Superior temporal gyrus (tissue), 1 donor: ENCODE results near the gene SLC2A1.

Experiments used
- DNase-seq: peaks from one replicate; pipeline ENCODE4 v3.0.0-alpha.2; 2016; ENCODE audit errors: extremely low spot score

SLC2A1 gene

DNA sequence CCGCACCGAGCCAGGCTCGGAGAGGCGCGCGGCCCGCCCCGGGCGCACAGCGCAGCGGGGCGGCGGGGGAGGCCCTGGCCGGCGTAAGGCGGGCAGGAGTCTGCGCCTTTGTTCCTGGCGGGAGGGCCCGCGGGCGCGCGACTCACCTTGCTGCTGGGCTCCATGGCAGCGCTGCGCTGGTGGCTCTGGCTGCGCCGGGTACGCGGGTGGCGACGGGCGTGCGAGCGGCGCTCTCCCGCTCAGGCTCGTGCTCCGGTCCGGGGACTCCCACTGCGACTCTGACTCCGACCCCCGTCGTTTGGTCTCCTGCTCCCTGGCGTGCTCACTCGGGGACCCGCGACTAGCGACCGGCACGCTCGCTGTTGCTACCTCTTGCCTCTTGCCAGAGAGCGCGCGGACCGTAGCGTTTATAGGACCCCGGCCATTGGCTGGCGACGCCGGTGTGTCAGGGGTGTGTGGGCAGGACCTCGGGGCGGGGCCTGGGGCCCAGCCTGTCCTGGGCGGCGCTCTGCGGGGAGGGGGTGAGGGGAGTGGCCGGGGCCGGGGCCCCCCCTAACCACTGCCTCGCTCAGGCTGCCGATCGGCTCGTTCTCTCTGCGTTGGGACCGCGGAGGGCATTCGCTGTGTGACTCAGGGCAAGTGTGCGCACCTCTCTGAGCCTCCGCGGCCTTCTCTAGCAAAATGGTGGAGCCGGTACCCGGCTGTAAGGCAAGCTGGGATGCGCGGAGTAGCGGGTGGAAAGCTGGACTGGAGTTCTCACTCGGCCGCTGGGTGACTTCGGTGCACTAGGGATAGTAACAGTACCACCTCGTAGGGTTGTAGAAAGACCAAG is at the start of gene SLC2A1:
Gene SLC2A1 (minus strand): TSS at position 381 of the 832 bp plus-strand sequence. CDS start 217 bp downstream, at position 164.
- peak; percentile 94 for DNase-seq

DNA sequence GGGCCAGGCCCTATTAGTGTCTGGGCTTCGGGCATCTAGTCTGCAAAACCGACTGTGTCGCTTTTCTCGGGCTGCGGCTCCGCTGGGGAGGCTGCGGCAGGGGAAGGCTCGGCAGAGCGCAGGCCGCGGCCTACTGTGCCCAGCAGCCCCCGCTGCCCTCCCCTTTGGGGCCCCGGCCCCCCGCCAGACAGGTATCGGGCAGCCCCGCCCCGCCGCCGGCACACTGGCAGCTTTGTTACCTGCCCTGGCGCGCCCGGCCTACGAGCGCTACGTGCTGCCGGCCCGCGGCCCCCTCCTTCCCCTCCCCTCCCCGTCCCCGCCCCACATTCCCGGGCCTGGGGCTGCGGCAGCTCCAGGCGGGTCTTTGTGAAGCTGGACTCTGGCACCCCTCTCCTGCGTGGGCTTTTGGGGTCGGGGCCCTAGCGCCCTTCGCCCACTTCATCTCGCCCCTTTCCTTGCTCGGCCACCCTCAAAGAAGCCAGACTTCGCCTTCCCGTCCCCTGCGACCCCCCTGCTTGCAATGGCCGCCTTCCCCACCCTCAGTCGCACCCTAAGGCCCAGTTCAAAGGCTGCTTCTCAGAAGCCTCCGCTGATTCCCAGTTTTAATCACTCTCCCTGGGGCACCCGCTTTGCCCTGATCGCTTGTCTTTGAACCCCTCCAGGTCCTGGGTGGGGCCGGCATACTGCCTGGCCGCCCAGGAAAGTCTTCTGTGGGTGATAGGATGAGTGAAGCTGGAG is 48.9 kb upstream of the SLC2A1 start:
- no peak for DNase-seq

DNA sequence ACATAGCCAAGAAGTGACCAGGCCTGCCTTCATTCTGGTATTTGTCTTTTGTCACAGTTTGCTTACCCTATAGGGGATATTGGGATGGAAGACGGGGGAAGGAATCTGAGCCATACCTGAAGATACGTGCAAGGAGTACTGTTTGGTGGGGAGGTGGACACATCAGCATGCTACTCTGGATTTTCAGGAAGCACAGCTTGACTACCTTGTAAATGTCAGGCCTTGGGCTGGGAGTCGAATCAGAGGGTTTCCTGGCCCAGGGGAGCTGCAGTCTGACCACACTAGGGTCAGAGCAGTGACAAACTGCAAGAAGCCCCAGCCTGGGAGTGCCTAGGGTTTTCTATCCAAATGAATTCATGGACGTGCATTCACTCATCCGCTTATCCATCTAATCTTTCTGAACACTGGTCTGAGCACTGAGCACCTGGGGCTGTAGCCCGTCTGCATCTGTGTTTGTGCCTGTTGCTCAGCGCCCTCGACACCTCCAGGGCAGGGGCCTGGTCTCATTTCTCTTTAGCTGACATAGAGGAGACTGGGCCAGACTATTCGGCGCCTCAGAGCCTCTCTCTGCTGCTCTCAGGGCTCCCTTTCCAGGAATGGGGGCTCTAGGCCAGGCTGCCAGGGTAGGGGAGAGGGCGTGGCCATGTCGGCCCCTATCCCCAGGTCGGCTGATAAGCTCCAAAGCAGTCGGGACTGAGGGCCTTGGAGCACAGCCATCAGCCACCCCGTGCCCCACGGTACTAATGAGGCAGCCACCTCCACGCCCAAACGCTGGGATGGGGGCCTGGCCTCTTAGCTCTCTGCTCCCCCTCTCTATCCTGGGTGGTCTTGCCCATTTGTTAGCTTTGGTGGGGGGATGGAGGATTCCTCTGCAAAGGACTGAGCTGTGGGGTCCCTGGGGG is 47.0 kb upstream of the SLC2A1 start:
- DNase-seq: no peak

DNA sequence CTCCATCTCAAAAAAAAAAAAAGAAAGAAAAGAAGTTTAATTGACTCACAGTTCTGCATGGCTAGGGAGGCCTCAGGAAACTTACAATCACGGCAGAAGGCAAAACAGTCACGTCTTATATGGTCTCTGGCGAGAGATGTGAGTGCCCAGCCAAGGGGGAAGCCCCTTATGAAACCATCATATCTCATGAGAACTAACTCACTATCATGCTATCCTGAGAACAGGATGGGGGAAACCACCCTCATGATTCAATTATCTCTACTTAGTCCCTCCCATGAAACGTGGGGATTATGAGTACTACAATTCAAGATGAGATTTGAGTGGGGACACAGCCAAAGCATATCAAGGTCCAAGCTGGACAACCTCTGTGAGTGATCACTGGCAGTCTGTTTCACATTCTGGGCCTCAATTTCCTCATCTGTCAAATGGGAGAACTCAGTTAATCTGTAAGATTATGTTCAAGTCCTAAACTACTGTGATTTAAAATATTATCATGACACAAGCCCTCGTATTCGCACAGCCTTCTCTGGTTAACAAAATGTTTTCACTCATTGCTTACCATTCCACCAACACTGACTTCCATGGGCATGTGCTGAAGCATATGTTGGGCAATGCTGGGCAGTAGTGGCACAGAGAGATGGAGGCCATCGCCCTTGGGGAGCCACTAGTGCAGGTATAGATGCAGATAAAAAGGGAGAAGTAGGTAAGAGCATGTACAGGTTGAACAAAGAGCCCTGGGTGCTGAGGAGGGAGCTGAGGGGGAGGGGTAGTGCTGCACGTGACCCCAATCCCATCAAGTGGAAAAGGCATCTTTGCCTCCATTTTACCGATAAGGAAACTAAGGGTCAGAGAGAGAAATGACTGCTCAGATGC is 46.2 kb upstream of the SLC2A1 start:
- DNase-seq: no peak

DNA sequence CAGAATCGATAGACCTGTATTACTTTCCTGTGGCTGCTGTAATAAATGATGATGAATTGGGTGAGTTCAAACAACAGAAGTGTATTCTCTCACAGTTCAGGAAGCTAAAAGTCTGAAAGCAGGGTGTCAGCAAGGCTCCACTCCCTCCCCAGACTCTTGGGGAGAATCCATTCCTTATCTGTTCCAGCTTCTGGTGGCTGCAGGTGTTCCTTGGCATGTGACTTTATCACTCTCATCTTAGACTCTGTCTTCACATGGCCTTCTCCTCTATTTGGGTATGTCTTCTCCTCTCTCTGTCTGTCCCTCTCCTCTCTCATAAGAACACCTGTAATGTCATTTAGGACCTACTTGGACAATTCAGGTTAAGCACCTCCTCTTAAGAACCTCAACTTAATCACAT is 44.1 kb upstream of the SLC2A1 start:
- no peak for DNase-seq

DNA sequence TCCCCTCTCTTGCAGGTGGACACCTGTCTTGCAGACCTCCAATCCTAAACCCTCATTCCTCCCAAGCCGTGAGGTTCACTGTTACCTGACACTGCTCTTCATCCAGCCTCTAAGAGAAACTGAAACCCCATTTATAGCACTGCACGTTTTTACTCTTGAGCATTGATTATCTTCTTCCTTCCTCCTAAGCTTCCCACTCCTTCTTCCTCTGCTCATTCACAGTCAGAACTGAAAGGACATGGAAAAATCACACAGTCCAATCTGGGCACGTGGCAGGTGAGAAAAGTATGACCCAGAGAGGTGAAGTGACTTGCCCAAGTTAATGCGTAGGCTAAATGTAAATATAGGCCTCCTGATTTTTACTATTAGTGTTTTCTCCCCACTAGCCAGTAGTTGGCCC is 43.4 kb upstream of the SLC2A1 start:
- no peak for DNase-seq

DNA sequence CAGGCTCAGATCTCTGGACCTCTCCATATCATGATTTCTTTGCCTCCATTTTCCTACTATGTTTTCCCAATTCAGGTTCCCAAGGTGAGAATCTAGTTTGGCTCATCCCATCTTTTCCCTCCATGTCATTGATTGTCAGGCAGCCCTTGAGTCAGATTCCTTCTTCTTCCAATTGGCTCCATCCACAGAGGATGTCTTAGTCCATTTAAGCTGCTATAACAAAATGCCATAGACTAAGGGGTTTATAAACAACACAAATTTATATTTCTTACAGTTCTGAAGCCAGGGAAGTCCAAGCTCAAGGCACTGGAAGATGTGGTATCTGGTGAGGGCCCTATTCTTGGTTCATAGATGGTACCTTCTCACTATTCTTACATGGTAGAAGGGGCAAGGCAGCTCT is 42.8 kb upstream of the SLC2A1 start:
- DNase-seq: no peak

DNA sequence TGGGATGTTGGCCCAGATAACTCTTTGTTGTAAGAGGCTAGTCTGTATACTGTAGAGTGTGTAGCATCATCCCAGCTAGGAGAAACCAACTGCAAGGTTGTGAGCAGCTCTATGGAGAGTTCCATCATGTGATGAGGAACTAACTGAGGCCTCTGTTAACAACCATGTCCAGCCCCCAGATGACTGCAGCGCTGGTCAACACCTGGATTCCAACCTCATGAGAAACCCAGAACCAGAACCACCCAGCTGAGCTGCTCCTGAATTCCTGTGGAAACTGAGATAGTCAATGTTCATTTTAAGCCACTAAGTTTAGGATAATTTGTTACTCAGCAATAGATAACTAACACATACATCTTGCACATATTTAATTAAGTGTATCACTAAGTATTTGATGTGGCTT is 41.6 kb upstream of the SLC2A1 start:
- no peak for DNase-seq

DNA sequence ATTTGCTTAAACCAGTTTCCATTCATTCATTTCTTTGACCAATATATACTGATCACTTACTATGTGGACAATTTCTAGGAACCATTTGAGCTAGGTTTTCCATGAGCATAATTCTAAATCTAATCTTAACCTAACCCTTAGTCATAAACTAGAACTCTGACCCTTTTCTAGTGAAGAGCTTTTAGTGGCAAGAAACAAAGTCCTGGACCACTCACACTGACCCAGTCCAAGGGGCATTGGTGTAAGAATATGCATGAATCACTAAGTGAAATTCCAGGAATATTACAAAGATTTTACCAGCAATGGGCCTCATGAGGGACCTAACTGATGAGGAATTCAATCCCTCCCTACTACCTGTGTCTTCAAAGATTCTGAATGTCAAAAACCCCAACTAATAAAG is 40.6 kb upstream of the SLC2A1 start:
- DNase-seq: no peak

DNA sequence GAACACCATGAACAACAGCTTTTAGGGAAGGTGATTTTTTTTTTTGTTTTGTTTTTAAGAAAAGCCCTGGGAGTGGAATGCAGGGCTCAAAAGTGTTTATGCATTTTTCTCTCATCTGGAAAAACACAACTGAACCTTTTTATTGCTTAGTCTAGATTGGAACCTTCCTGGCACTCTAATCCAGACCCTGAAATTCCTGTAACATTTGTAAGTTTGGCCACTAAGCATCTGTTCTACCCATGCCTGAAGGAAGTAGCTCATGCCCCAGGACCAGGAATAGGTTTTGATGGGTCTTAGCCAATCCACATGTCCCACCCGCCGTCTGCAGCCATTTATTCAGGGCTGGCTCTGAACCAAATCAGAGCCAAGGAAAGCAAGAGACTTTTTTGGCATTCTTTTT is 39.7 kb upstream of the SLC2A1 start:
- DNase-seq: no peak

DNA sequence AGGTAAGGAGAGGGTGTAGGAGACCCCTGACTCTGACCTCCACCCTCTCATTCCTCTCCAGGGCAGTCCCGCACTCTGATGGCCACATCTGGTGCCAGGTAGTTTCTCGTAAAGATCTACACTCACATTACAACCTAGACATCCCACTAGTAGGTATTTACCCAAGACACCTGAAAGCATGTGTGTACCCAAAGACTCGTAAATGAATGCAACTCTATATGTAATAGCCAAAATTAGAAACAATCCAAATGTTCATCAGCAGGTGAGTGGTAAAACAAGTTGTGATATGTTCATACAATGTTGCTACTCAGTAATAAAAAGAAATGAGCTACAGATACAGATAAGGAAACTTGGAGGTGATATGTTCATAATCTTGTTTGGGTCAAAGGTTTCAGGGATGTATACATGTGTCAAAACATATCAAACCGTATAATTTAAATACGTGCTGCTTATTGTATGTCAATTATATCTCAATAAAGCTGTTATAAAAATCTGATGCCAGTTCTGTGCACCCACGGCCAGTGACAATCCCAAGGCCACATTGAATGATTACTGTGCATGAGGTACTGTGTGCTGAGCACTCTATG is 37.8 kb upstream of the SLC2A1 start:
- no peak for DNase-seq

DNA sequence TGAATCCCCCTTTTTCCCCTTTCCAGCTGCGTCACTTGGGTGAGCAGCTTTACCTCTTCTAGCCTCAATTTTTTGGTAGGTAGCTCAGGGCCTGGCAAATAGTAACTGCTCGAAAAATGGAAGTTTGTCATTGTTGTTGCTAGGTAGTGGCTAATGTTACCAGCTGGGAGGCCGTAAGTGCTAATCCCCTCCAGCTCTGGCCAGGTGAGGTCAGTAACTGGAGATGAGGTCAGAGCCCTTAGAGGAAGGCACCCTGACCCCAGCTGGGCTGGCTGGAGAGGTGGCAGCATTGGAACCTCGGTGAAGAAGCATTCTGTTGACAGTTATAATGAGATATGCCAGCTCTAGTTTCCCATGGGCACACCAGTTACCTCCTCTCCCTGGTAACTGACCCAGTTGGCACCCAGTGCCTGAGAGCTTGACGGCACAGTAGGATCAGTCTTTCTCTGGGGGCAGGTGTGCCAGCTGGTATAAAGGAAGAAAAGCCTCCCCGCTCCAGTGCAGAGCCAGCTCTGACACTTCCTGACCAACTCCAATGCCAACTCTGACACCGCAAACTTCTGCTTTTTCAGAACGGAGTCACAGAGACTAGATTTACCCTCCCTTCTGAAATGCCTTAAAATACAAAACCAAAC is 35.0 kb upstream of the SLC2A1 start:
- no peak for DNase-seq

DNA sequence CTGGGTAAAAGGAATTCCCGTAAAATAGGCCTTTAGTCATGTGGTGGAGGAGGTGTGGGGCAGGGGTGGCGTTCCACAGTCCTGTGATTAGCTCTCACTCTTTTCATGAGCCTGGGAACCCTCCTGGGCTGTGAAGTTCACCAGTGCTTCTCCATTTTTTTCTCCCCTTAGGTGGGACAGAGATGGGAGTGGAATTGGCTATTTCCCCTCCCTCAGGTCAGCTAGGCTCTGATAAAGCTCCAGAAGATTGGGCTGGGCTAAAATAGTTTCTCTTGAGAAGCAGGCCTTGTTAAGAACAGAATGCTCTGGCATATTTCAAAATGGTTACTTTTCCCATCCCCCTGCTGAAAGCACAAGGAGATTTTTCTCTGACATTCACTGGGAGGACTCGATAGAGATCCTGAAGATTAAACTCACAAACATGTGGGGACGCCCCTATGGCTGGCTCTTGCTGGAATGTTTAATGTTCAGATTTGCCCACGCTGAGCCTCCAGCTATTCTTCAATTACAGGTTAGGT is 33.4 kb upstream of the SLC2A1 start:
- DNase-seq: no peak

DNA sequence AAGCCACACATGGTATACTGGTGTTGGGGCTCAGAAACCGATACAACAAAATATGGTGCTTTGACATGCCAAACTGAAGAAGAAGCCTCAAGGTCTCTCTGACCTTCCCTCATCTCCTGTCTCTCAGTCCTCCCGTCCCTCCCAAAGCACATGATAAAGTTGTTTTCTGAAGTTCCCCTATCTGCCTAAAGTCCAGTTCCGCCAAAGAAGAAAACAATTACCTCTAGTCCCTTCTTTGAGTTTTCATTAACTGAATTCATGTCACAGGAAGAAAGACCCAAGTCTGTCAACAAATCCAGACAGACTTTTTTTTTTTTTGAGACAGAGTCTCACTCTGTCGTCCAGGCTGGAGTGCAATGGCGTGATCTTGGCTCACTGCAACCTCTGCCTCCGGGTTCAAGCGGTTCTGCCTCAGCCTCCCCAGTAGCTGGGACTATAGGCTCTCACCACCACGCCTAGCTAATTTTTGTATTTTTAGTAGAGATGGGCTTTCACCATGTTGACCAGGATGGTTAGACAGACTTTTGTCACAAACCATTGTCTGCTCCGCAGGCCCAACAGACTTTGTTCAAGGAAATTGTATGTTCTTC is 32.2 kb upstream of the SLC2A1 start:
- DNase-seq: no peak

DNA sequence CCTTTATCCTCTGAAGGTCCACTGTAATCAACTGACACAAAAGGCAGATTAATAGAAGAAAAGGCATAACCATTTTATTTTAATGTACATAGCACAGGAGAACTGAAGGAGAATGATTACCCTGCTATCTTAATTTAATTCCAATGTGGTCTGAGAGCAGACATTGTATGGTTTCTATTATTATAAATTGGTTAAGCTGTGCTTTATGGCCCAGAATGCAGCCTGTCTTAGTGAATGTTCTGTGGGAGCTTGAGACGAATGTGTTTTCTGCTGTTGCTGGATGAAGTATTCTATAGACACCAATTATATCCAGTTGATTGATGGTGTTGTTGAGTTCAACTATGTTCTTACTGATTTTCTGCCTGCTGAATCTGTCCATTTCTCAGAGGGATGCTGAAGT is 25.0 kb upstream of the SLC2A1 start:
- no peak for DNase-seq

DNA sequence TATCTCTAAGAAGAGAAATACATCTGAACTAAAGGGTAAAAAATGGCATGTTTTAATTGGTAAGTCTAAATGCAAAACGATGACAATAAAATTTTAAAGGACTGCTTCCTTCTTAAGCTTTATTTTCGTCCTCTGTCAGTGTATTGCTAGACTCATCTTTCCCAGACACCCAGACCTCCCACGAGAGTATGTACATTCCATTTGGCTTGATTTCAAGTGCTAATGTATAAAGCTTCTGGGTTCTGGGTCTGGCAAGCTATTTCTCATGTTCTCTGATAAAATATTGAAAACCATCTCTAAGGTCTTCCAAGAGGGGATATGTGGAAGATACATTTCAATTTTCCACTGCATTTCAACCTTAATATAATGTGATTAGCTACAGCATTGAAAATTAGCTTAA is 24.6 kb upstream of the SLC2A1 start:
- DNase-seq: no peak

DNA sequence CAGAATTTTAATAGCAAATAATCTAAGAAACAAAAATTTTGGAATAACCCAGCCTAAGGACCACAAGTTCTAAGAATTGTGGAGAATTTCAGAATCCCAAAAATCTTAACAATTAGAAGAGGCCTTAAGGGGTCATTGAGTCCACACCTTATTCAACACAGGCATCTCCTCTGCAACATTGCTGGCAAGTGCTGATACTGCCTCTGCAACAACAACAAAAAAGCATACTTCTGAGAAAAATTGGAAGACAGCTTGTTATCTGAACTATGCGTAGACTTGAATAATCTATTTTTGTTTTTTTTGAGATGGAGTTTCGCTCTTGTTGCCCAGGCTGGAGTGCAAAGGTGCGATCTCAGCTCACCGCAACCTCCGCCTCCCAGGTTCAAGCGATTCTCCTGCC is 24.0 kb upstream of the SLC2A1 start:
- DNase-seq: no peak

DNA sequence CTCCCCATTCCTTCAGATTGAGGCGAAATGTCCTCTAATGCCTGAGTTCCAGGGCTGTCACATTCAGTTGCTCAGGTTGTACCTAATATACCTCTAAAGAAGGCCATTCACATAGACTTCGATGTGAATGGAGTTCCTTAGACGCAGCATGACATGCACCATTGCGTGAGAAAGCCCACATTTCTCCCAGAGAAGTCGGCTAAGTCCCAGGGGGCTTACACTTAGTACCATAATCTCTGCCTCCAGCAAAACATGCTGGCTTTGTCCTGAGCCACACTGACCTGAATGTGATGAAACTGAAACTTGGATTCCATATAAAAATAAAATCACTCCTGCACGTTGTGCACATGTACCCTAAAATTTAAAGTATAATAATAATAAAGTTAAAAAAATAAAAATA is 23.2 kb upstream of the SLC2A1 start:
- DNase-seq: no peak

DNA sequence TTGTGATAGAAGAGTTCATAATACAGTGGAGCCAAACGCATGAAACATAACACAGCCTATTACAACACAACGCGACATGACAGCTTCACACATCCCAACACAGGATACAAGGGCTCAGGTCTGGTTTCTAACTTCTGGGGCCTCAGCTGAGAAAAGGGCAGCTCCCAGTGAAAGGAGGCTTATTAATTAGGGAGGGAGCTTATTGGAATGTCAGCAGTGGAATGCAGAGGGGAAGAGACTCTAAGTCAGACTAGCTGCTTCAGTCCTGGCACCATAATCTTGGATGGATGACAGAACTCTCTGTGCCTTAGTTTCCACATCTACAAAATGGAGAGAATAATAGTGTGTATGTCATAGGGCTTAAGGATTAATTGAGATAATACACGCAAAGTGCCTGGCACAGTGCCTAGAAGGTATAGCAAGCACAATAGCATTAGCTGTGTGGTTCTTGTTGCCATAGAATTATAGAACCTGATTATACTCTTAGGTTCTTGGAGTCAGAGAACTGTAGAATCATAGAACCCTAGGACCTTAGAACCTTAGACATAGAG is 22.7 kb upstream of the SLC2A1 start:
- no peak for DNase-seq
